Measurements from ENCODE around the gene SEC24D.

Gene SEC24D

DNA sequence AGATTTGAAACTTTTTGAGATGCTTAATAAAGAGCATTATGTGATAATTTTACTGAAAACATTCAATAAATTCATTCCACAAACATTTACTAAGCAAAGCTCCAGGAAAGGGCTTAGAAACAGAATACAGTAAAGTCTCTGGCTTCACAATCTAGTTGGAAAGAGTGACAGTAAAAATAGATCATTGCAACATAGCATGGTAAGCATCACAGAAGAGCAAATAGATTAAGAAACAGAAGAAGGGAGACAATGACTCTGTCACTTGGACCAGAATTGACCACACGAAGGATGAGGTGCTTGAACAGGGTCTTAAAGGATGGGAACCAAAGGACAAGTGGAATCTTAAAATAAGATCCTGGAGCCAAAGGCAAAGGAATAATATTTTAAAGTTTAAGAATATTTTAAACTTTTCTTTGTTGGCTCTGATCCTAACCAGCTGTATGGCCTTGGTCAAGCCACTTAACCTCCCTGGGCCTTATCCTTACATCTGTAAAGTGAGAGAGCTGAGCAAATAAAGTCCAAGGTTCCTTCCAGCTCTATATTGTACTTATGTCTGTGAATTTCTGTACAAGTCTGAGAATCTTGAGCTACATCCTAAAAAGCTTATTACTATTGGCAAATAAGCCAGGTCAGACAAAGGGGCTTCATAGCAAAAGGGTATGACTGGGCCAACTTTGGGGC, 33.9 kb downstream of the SEC24D start:
- Histone ChIP-seq H3K36me3 (ENCODE audit: insufficient read depth, low read length) (peaks cover 19% of the 10 kb centered on the region), H3K79me2 (ENCODE audit: insufficient read depth, low read length) (no peaks in the 10 kb centered on the region), H3K4me1 (ENCODE audit: insufficient read depth, low read length, severe bottlenecking) (no peaks in the 10 kb centered on the region), H3K4me2 (ENCODE audit: low read length) (no peak overlapping the region), H3K9ac (ENCODE audit: low read length) (no peak overlapping the region), H3K27ac (ENCODE audit: low read depth, low read length, poor library complexity, severe bottlenecking) (no peak overlapping the region), H3K9me2 (ENCODE audit: low read depth, low read length) (no peaks in the 10 kb centered on the region), H3K9me3 (ENCODE audit: low read length) (no peaks in the 10 kb centered on the region), H2AFZ (ENCODE audit: low read length) (no peak overlapping the region), H3K27me3 (ENCODE audit: insufficient read depth, low read length) (no peaks in the 10 kb centered on the region), H3K4me3 (ENCODE audit: low read depth, low read length, poor library complexity, severe bottlenecking) (no peak overlapping the region), H3F3A (ENCODE audit: insufficient read depth, low read length) (no peaks in the 10 kb centered on the region), H4K20me1 (ENCODE audit: insufficient read depth, low read length) (no peaks in the 10 kb centered on the region)
- TF ChIP-seq, protein P1, sequence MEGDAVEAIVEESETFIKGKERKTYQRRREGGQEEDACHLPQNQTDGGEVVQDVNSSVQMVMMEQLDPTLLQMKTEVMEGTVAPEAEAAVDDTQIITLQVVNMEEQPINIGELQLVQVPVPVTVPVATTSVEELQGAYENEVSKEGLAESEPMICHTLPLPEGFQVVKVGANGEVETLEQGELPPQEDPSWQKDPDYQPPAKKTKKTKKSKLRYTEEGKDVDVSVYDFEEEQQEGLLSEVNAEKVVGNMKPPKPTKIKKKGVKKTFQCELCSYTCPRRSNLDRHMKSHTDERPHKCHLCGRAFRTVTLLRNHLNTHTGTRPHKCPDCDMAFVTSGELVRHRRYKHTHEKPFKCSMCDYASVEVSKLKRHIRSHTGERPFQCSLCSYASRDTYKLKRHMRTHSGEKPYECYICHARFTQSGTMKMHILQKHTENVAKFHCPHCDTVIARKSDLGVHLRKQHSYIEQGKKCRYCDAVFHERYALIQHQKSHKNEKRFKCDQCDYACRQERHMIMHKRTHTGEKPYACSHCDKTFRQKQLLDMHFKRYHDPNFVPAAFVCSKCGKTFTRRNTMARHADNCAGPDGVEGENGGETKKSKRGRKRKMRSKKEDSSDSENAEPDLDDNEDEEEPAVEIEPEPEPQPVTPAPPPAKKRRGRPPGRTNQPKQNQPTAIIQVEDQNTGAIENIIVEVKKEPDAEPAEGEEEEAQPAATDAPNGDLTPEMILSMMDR (IDR thresholded peaks at IDR 0.05; ENCODE audit: low read length): no peak
- no peak for TF ChIP-seq EZH2 (IDR thresholded peaks at IDR 0.05; ENCODE audit: borderline replicate concordance, low read length)

- Histone ChIP-seq H3K9me3 (ENCODE audit: low read length) (no peaks in the 10 kb centered on the region), H3F3A (ENCODE audit: insufficient read depth, low read length) (no peaks in the 10 kb centered on the region), H3K27me3 (ENCODE audit: insufficient read depth, low read length) (no peaks in the 10 kb centered on the region), H3K9me2 (ENCODE audit: low read depth, low read length) (no peaks in the 10 kb centered on the region), H3K4me1 (ENCODE audit: insufficient read depth, low read length, severe bottlenecking) (no peaks in the 10 kb centered on the region), H3K4me3 (ENCODE audit: low read depth, low read length, poor library complexity, severe bottlenecking) (no peak overlapping the region), H3K36me3 (ENCODE audit: insufficient read depth, low read length) (peaks cover 22% of the 10 kb centered on the region), H2AFZ (ENCODE audit: low read length) (no peak overlapping the region), H3K9ac (ENCODE audit: low read length) (no peak overlapping the region), H3K4me2 (ENCODE audit: low read length) (no peak overlapping the region), H3K79me2 (ENCODE audit: insufficient read depth, low read length) (no peaks in the 10 kb centered on the region), H3K27ac (ENCODE audit: low read depth, low read length, poor library complexity, severe bottlenecking) (no peak overlapping the region), H4K20me1 (ENCODE audit: insufficient read depth, low read length) (no peaks in the 10 kb centered on the region)
- TF ChIP-seq, protein P1 (IDR thresholded peaks at IDR 0.05; ENCODE audit: low read length): no peak
- no peak for TF ChIP-seq EZH2 (IDR thresholded peaks at IDR 0.05; ENCODE audit: borderline replicate concordance, low read length)
Observed at GRCh38 chr4:118799231-118799942, 36.5 kb downstream of the SEC24D start.

DNA sequence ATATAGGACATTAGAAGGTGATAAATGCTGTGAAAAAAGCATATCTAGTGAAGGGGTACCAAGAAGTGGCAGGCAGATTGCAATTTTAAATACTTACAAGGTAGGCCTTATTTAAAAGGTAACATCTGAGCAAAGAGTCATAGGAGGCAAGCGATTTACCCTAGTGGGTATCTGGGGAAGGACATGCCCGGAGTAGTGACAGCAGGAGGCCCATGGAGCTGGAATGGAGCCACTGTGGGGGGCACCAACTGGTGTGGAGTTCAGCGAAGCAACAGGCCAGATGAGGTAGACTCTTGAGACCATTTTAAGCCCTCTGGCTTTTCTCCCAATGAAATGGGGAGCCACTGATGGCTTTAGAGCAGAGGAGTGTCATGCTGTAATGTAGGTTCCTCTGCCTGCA, 37.3 kb downstream of the SEC24D start:
- Histone ChIP-seq H3K27ac (ENCODE audit: low read depth, low read length, poor library complexity, severe bottlenecking) (no peak overlapping the region), H3K36me3 (ENCODE audit: insufficient read depth, low read length) (peaks cover 23% of the 10 kb centered on the region), H3F3A (ENCODE audit: insufficient read depth, low read length) (no peaks in the 10 kb centered on the region), H3K4me1 (ENCODE audit: insufficient read depth, low read length, severe bottlenecking) (no peaks in the 10 kb centered on the region), H3K79me2 (ENCODE audit: insufficient read depth, low read length) (no peaks in the 10 kb centered on the region), H2AFZ (ENCODE audit: low read length) (no peak overlapping the region), H3K9me2 (ENCODE audit: low read depth, low read length) (no peaks in the 10 kb centered on the region), H3K27me3 (ENCODE audit: insufficient read depth, low read length) (no peaks in the 10 kb centered on the region), H3K4me3 (ENCODE audit: low read depth, low read length, poor library complexity, severe bottlenecking) (no peak overlapping the region), H3K9me3 (ENCODE audit: low read length) (no peaks in the 10 kb centered on the region), H4K20me1 (ENCODE audit: insufficient read depth, low read length) (no peaks in the 10 kb centered on the region), H3K4me2 (ENCODE audit: low read length) (no peak overlapping the region), H3K9ac (ENCODE audit: low read length) (no peak overlapping the region)
- TF ChIP-seq, protein P1 (IDR thresholded peaks at IDR 0.05; ENCODE audit: low read length): 0 out of 2 replicates have a peak, but pooled peaks have one; percentile 7
- TF ChIP-seq EZH2 (IDR thresholded peaks at IDR 0.05; ENCODE audit: borderline replicate concordance, low read length): no peak
